GM12891 (cell line): ENCODE results near the gene HOXC9.

Experiments used
- PAX5 ChIP-seq: IDR thresholded peaks from 2 replicates; pipeline ENCODE4 v1.6.1; 2011; ENCODE audit warnings: low read length, moderate library complexity, mild to moderate bottlenecking; ENCODE audit not compliant: insufficient read depth, severe bottlenecking
- POLR2A ChIP-seq: IDR thresholded peaks from 2 replicates; pipeline ENCODE4 v1.6.1; 2011; ENCODE audit warnings: low read depth, low read length, control low read depth
- POLR2AphosphoS5 ChIP-seq: IDR thresholded peaks from 2 replicates; pipeline ENCODE4 v1.6.1; 2011; ENCODE audit warnings: low read depth, low read length, control low read depth
- POU2F2 ChIP-seq: IDR thresholded peaks from 2 replicates; pipeline ENCODE4 v1.6.1; 2011; ENCODE audit warnings: low read depth, mild to moderate bottlenecking, control low read depth, low read length, moderate library complexity
- SPI1 ChIP-seq: IDR thresholded peaks from 2 replicates; pipeline ENCODE4 v1.6.1; 2011; ENCODE audit warnings: low read depth, low read length, control low read depth
- TAF1 ChIP-seq: IDR thresholded peaks from 2 replicates; pipeline ENCODE4 v1.6.1; 2011; ENCODE audit warnings: low read depth, low read length, control low read depth

GRCh38 chr12:54032627-54033100 is 32.7 kb downstream of the HOXC9 start, which contains the start of gene HOXC5:
- no peak for TF ChIP-seq TAF1
- no peak for TF ChIP-seq POLR2A
- no peak for TF ChIP-seq SPI1
- TF ChIP-seq POLR2AphosphoS5, result no peak
- TF ChIP-seq PAX5, result no peak
- TF ChIP-seq POU2F2, result no peak
